A673 (cell line): ENCODE results near the gene C15orf62. TPM values are rescaled to one million over a fixed set of nuclear protein-coding genes. Genes with fewer than 3 reads are reported as not detected.

Experiments
- BruUV-seq: library from RNA; stranded (reverse); fragments of 400-500 nt; replicated peaks from 2 replicates; lab custom pipeline; 2021; lab: Mats Ljungman, UMichigan
- CTCF ChIA-PET: fragments of 300-600 bp; sonication (Branson Sonifier 250); formaldehyde crosslinking; loops from one replicate; lab custom pipeline; 2022; ENCODE audit warnings: antibody characterized with exemption; lab: Charles Lee
- POLR2A ChIA-PET: fragments of 300-600 bp; sonication (Branson Sonifier 250); formaldehyde crosslinking; loops from one replicate; lab custom pipeline; 2022; ENCODE audit warnings: antibody characterized with exemption; ENCODE audit not compliant: low non-redundant PET; lab: Charles Lee
- DNase-seq: peaks from one replicate; pipeline ENCODE4 v3.0.0-alpha.2; 2015; ENCODE audit warnings: low spot score
- H3K27ac ChIP-seq: fragments of 200-600 bp; sonication (generic); 2 replicates; pipeline ENCODE4 v1.5.1; 2016; ENCODE audit warnings: mixed run types, low read depth, mild to moderate bottlenecking, mixed read lengths, antibody characterized with exemption, low read length; ENCODE audit not compliant: poor library complexity, severe bottlenecking
- H3K27me3 ChIP-seq: fragments of 200-600 bp; sonication (generic); replicated peaks from 2 replicates; pipeline ENCODE4 v1.6.1; 2017; ENCODE audit warnings: mixed run types, low read depth, mild to moderate bottlenecking, mixed read lengths, antibody characterized with exemption, low read length; ENCODE audit not compliant: insufficient read depth, poor library complexity
- H3K36me3 ChIP-seq: fragments of 200-600 bp; sonication (generic); 2 replicates; pipeline ENCODE4 v1.6.1; 2016; ENCODE audit warnings: mixed run types, mild to moderate bottlenecking, mixed read lengths, antibody characterized with exemption, low read length; ENCODE audit not compliant: insufficient read depth, poor library complexity, severe bottlenecking
- H3K4me1 ChIP-seq: fragments of 200-600 bp; sonication (generic); 2 replicates; pipeline ENCODE4 v1.6.1; 2017; ENCODE audit warnings: mixed run types, mild to moderate bottlenecking, mixed read lengths, antibody characterized with exemption, low read length; ENCODE audit not compliant: insufficient read depth, poor library complexity, severe bottlenecking
- H3K4me3 ChIP-seq: fragments of 200-600 bp; sonication (generic); 2 replicates; pipeline ENCODE4 v1.5.1; 2016; ENCODE audit warnings: low read depth, mixed run types, mild to moderate bottlenecking, mixed read lengths, low read length; ENCODE audit not compliant: poor library complexity, severe bottlenecking
- H3K9me3 ChIP-seq: fragments of 200-600 bp; sonication (generic); 2 replicates; pipeline ENCODE4 v1.6.1; 2016; ENCODE audit warnings: mixed run types, low read depth, mild to moderate bottlenecking, mixed read lengths, antibody characterized with exemption, low read length; ENCODE audit not compliant: poor library complexity, severe bottlenecking
- EZH2 ChIP-seq: fragments of 200-600 bp; sonication (generic); IDR thresholded peaks from 2 replicates; pipeline ENCODE4 v1.6.1; 2017; ENCODE audit warnings: borderline replicate concordance, low read depth, mild to moderate bottlenecking, mixed read lengths, antibody characterized with exemption, low read length; ENCODE audit not compliant: poor library complexity, severe bottlenecking
- intact Hi-C: fragments of 100-400 bp; cut with micrococcal nuclease; formaldehyde crosslinking; loops from one replicate; pipeline ENCODE4 v1.10.0; 2022; ENCODE audit not compliant: unreplicated experiment
- total RNA-seq: library from RNA; stranded (reverse); gene quantifications from 2 replicates; pipeline ENCODE4 v1.2.3, GENCODE V29; 2021
- TF ChIP-seq, protein P1 (sequence below): fragments of 300-800, 200-600 bp; sonication (generic); conservative IDR thresholded peaks from 2 replicates; pipeline ENCODE4 v1.5.1; 2017; ENCODE audit warnings: low read depth, mild to moderate bottlenecking, antibody characterized with exemption, low read length, moderate library complexity, mixed read lengths

Gene C15orf62
- total RNA-seq, 1 experiment from 2014 or later = 0.62 TPM

DNA sequence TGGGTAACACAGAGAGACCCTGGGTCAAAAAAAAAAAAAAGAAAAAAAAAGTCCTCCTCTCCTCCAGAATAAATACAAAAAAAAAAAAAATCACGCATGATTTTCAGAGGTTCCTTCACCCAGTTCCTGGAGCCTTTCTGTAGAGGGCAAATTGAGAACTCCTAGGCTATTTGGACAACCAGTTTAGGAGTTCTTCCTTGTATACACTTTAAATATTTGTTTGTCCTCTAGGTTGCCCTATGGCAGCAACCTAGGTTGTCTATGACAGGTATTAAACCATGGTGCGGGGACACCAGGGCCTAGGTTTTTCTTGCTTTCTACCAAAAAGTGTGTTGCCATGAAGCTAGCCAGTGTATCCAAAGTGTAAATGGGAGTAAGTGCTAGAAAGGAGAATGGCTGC is 33.3 kb downstream of the C15orf62 start:
- intact Hi-C loops = no loop called here
- Histone ChIP-seq H3K27ac (no peak overlapping the region), H3K4me3 (no peak overlapping the region), H3K27me3 (no peaks in the 10 kb centered on the region), H3K9me3 (no peaks in the 10 kb centered on the region), H3K36me3 (no peaks in the 10 kb centered on the region), H3K4me1 (peaks cover 6% of the 10 kb centered on the region)
- no peak for DNase-seq
- no TSS peak for BruUV-seq
- POLR2A ChIA-PET = no interaction called here
- CTCF ChIA-PET = no interaction called here
- no peak for TF ChIP-seq EZH2
- TF ChIP-seq, protein P1, sequence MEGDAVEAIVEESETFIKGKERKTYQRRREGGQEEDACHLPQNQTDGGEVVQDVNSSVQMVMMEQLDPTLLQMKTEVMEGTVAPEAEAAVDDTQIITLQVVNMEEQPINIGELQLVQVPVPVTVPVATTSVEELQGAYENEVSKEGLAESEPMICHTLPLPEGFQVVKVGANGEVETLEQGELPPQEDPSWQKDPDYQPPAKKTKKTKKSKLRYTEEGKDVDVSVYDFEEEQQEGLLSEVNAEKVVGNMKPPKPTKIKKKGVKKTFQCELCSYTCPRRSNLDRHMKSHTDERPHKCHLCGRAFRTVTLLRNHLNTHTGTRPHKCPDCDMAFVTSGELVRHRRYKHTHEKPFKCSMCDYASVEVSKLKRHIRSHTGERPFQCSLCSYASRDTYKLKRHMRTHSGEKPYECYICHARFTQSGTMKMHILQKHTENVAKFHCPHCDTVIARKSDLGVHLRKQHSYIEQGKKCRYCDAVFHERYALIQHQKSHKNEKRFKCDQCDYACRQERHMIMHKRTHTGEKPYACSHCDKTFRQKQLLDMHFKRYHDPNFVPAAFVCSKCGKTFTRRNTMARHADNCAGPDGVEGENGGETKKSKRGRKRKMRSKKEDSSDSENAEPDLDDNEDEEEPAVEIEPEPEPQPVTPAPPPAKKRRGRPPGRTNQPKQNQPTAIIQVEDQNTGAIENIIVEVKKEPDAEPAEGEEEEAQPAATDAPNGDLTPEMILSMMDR = no peak

DNA sequence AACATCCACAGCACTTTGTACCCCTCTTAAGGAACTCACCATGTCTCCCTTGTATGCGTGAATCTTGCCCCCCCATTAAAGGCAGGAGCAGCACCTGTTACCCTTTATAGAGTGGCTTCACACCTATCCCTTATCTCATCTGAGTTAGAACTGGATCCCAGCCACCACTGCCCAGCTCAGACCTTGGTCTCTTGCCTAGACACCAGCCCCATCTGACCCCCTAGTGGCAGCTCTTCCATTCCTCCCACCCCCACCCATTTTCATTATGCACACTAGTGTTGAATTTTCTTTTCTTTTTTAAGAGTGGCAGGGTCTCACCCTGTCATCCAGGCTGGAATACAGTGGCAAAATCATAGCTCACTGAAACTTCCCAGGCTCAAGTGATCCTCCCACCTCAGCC is 33.9 kb downstream of the C15orf62 start:
- Histone ChIP-seq H3K4me1 (peaks cover 6% of the 10 kb centered on the region), H3K9me3 (no peaks in the 10 kb centered on the region), H3K36me3 (no peaks in the 10 kb centered on the region), H3K27ac (no peak overlapping the region), H3K27me3 (no peaks in the 10 kb centered on the region), H3K4me3 (no peak overlapping the region)
- POLR2A ChIA-PET = no interaction called here
- intact Hi-C loops = no loop called here
- DNase-seq = no peak
- no TSS peak for BruUV-seq
- TF ChIP-seq, protein P1 = no peak
- TF ChIP-seq EZH2 = no peak
- CTCF ChIA-PET = no interaction called here

DNA sequence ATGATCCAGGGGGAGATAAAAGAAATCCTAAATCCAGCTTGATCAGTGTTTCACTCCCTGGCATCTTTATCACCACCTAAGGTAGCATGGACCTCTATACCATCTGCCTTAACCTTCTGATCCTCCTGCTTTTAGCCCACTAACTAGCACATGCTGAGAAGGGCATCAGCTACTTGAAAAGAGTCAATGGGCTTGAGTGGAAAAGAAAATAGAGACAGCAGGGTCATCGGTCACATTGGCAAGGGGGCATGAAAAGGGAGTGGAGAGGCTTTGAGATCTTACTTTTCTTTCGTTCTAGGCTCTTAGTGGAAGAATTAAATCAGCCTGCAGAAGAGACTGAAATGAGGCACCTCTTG is 36.9 kb downstream of the C15orf62 start:
- CTCF ChIA-PET = interaction anchor here (0.5 to 1.6 kb wide), 2 partner anchors 60 to 217 kb away, joined by 3 to 9 read pairs; no protein-coding TSS in a partner anchor
- H3K4me3 ChIP-seq = peak overlapping the region; percentile 97
- H3K9me3 ChIP-seq = no peaks in the 10 kb centered on the region
- peak overlapping the region; percentile 94 for H3K27ac ChIP-seq
- peaks cover 13% of the 10 kb centered on the region for H3K36me3 ChIP-seq
- no peak for TF ChIP-seq EZH2
- TF ChIP-seq, protein P1 = no peak
- BruUV-seq = TSS peak; percentile 79
- intact Hi-C loops = no loop called here
- POLR2A ChIA-PET = no interaction called here
- peaks cover 6% of the 10 kb centered on the region for H3K4me1 ChIP-seq
- H3K27me3 ChIP-seq = no peaks in the 10 kb centered on the region
- no peak for DNase-seq
